ENCODE results near the gene TMEM266.

GRCh38 chr15:76151599-76151974 lies 91.8 kb downstream of the TMEM266 start:
- TF ChIP-seq, protein P1, sequence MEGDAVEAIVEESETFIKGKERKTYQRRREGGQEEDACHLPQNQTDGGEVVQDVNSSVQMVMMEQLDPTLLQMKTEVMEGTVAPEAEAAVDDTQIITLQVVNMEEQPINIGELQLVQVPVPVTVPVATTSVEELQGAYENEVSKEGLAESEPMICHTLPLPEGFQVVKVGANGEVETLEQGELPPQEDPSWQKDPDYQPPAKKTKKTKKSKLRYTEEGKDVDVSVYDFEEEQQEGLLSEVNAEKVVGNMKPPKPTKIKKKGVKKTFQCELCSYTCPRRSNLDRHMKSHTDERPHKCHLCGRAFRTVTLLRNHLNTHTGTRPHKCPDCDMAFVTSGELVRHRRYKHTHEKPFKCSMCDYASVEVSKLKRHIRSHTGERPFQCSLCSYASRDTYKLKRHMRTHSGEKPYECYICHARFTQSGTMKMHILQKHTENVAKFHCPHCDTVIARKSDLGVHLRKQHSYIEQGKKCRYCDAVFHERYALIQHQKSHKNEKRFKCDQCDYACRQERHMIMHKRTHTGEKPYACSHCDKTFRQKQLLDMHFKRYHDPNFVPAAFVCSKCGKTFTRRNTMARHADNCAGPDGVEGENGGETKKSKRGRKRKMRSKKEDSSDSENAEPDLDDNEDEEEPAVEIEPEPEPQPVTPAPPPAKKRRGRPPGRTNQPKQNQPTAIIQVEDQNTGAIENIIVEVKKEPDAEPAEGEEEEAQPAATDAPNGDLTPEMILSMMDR (IDR thresholded peaks at IDR 0.05) = no peak
- TF ChIP-seq POLR2A (IDR thresholded peaks at IDR 0.05) (no peak), EP300 (IDR thresholded peaks at IDR 0.05) (no peak), POLR2AphosphoS5 (IDR thresholded peaks at IDR 0.05) (no peak)

Measured in suprapubic skin (tissue), 4 donors.